GM12878 (cell line): ENCODE results near the gene PGM3. TPM values are rescaled to one million over a fixed set of nuclear protein-coding genes. Genes with fewer than 3 reads are reported as not detected.

ENCODE experiments used
- ATAC-seq: fragments of 200-7000 bp; cut with Tn5 transposase; 3 replicates; pipeline ENCODE4 v1.9.1; 2020; ENCODE audit warnings: mild to moderate bottlenecking, moderate library complexity
- BruUV-seq: library from RNA; stranded (reverse); fragments of 400-500 nt; replicated peaks from 2 replicates; lab custom pipeline; 2021; lab: Mats Ljungman, UMichigan
- CTCF ChIA-PET: fragments of 300-600 bp; sonication (Branson Sonifier 250); formaldehyde crosslinking; extraction: SDS; loops from one replicate; lab custom pipeline; 2021; ENCODE audit warnings: inconsistent platforms; lab: Yijun Ruan, JAX
- POLR2A ChIA-PET: fragments of 350-600 bp; formaldehyde crosslinking; extraction: SDS; loops from one replicate; lab custom pipeline; 2021; ENCODE audit warnings: inconsistent platforms; lab: Charles Lee
- RAD21 ChIA-PET: fragments of 300-600 bp; sonication (Branson Sonifier 250); formaldehyde crosslinking; loops from one replicate; lab custom pipeline; 2023; ENCODE audit warnings: antibody characterized with exemption; ENCODE audit not compliant: unreplicated experiment; lab: Charles Lee
- SMC1A ChIA-PET: fragments of 300-600 bp; sonication (Branson Sonifier 250); formaldehyde crosslinking; loops from one replicate; lab custom pipeline; 2023; ENCODE audit not compliant: unreplicated experiment, uncharacterized antibody; lab: Charles Lee
- DNase-seq: peaks from one replicate; pipeline ENCODE4 v3.0.0-alpha.2; 2011; ENCODE audit warnings: low read depth, low spot score
- FAIRE-seq: peaks from 3 replicates; lab custom pipeline; 2011; peaks lifted over from hg19 to GRCh38; lab: Jason Lieb, UNC
- H2AFZ ChIP-seq: 2 replicates; pipeline ENCODE4 v1.6.0; 2011; ENCODE audit warnings: low read depth, low read length, control low read depth; ENCODE audit not compliant: control insufficient read depth
- H3K27ac ChIP-seq: 2 replicates; pipeline ENCODE4 v1.5.1; 2011; ENCODE audit warnings: control low read depth; ENCODE audit not compliant: control insufficient read depth, insufficient read depth
- H3K27me3 ChIP-seq, 2 experiments: replicated peaks in 1 of 2; 2 replicates each; pipeline versions ENCODE4 v1.6.0 to v1.6.1; 2011; ENCODE audit warnings: low read length in 1 of 2; ENCODE audit not compliant: control insufficient read depth in 2 of 2, insufficient read depth in 2 of 2
- H3K36me3 ChIP-seq, 2 experiments: 2 replicates each; pipeline ENCODE4 v1.5.1; 2011; ENCODE audit warnings: low read length in 1 of 2; ENCODE audit not compliant: control insufficient read depth in 2 of 2, insufficient read depth in 2 of 2
- H3K4me1 ChIP-seq: 2 replicates; pipeline ENCODE4 v1.6.1; 2011; ENCODE audit warnings: mild to moderate bottlenecking, low read length, moderate library complexity, mixed read lengths; ENCODE audit not compliant: control insufficient read depth, insufficient read depth
- H3K4me2 ChIP-seq: 2 replicates; pipeline ENCODE4 v1.6.0; 2011; ENCODE audit warnings: control low read depth; ENCODE audit not compliant: control insufficient read depth, insufficient read depth
- H3K4me3 ChIP-seq: fragments of 200-600 bp; sonication (generic); 2 replicates; pipeline ENCODE4 v1.5.1; 2016
- H3K79me2 ChIP-seq: 2 replicates; pipeline ENCODE4 v1.6.0; 2011; ENCODE audit warnings: low read length; ENCODE audit not compliant: control insufficient read depth, insufficient read depth
- H3K9ac ChIP-seq: 2 replicates; pipeline ENCODE4 v1.8.0; 2011; ENCODE audit warnings: low read length, control low read depth, mixed read lengths; ENCODE audit not compliant: control insufficient read depth, insufficient read depth
- H3K9me3 ChIP-seq: replicated peaks from 3 replicates; pipeline ENCODE4 v1.5.1; 2011; ENCODE audit warnings: mild to moderate bottlenecking, low read length; ENCODE audit not compliant: control insufficient read depth, insufficient read depth
- H4K20me1 ChIP-seq: 2 replicates; pipeline ENCODE4 v1.6.0; 2011; ENCODE audit not compliant: control insufficient read depth, insufficient read depth
- ASH2L ChIP-seq: fragments of 300-600, 200-600 bp; sonication (generic); IDR thresholded peaks from 2 replicates; pipeline ENCODE4 v1.6.1; 2017; ENCODE audit warnings: low read depth, mild to moderate bottlenecking, borderline replicate concordance
- ATF3 ChIP-seq: IDR thresholded peaks from 2 replicates; pipeline ENCODE4 v1.6.1; 2011; ENCODE audit warnings: low read depth, mild to moderate bottlenecking, low read length, moderate library complexity, borderline replicate concordance; ENCODE audit errors: extremely low read depth
- CBFB ChIP-seq: IDR thresholded peaks from 2 replicates; pipeline ENCODE4 v1.6.1; 2016; ENCODE audit warnings: antibody characterized with exemption, low read depth
- DPF2 ChIP-seq: fragments of 450-650 bp; IDR thresholded peaks from 2 replicates; pipeline ENCODE4 v1.6.1; 2017; ENCODE audit warnings: mild to moderate bottlenecking
- ELK1 ChIP-seq: IDR thresholded peaks from 2 replicates; pipeline ENCODE4 v1.6.1; 2012; ENCODE audit warnings: low read depth, low read length, improper control_type of control experiment
- FOXM1 ChIP-seq: IDR thresholded peaks from 2 replicates; pipeline ENCODE4 v1.6.1; 2012; ENCODE audit warnings: low read depth, mild to moderate bottlenecking, inconsistent platforms, low read length, moderate library complexity
- HDGF ChIP-seq: fragments of 450-650 bp; IDR thresholded peaks from 2 replicates; pipeline ENCODE4 v1.6.1; 2016; ENCODE audit warnings: antibody characterized with exemption
- IKZF2 ChIP-seq, 2 experiments: fragments of 450-650 bp; IDR thresholded peaks; 2 replicates each; pipeline ENCODE4 v1.6.1; 2017; ENCODE audit warnings: mild to moderate bottlenecking in 2 of 2, moderate library complexity in 2 of 2
- IRF3 ChIP-seq: fragments of 450-650 bp; IDR thresholded peaks from 2 replicates; pipeline ENCODE4 v1.6.1; 2014; ENCODE audit warnings: mild to moderate bottlenecking
- IRF5 ChIP-seq: fragments of 450-650 bp; IDR thresholded peaks from 2 replicates; pipeline ENCODE4 v1.6.1; 2017; ENCODE audit warnings: borderline replicate concordance
- KLF5 ChIP-seq: fragments of 450-650 bp; IDR thresholded peaks from 2 replicates; pipeline ENCODE4 v1.6.1; 2014; ENCODE audit warnings: mild to moderate bottlenecking; ENCODE audit not compliant: partially characterized antibody
- MLLT1 ChIP-seq: fragments of 450-650 bp; IDR thresholded peaks from 2 replicates; pipeline ENCODE4 v1.6.1; 2016; ENCODE audit warnings: mild to moderate bottlenecking
- PAX8 ChIP-seq: fragments of 450-650 bp; IDR thresholded peaks from 2 replicates; pipeline ENCODE4 v1.6.1; 2017; ENCODE audit warnings: mild to moderate bottlenecking, moderate library complexity
- SREBF1 ChIP-seq: IDR thresholded peaks from 2 replicates; pipeline ENCODE4 v1.6.1; 2012; ENCODE audit warnings: mild to moderate bottlenecking, low read length
- TARDBP ChIP-seq: IDR thresholded peaks from 2 replicates; pipeline ENCODE4 v1.6.1; 2016; ENCODE audit warnings: borderline replicate concordance
- ZSCAN29 ChIP-seq: fragments of 450-650 bp; IDR thresholded peaks from 2 replicates; pipeline ENCODE4 v1.6.1; 2017; ENCODE audit warnings: mild to moderate bottlenecking, moderate library complexity
- ZZZ3 ChIP-seq: IDR thresholded peaks from 2 replicates; pipeline ENCODE4 v1.6.1; 2011; ENCODE audit warnings: low read depth; ENCODE audit not compliant: control insufficient read depth, insufficient read length
- WGBS: methylation state at CpG from one replicate; pipeline ENCODE4 v1.1.6; 2016; ENCODE audit warnings: low lambda C conversion rate; ENCODE audit not compliant: insufficient replicate concordance, insufficient coverage; ENCODE audit errors: missing lambda C conversion rate; 5-methylcytosine and 5-hydroxymethylcytosine counted together
- in situ Hi-C: fragments of 300-500 bp; cut with MboI; formaldehyde crosslinking; loops from 9 replicates; pipeline ENCODE4 v1.14.3; 2018; ENCODE audit warnings: mixed read lengths
- intact Hi-C: fragments of 100-400 bp; cut with micrococcal nuclease; formaldehyde crosslinking; loops from one replicate; pipeline ENCODE4 v1.14.2; 2022; ENCODE audit not compliant: unreplicated experiment
- polyA plus RNA-seq, 11 experiments: library from polyadenylated mRNA; depleted of rRNA in 4 of 11; unstranded in 6 of 11; stranded (reverse) in 5 of 11; fragments of >200 nt; fragmentation: Nextera tagmentation in 4 of 11; fragmentation: Illumina TruSeq in 1 of 11; extraction: Ambion mirVana in 4 of 11; extraction: Trizol in 1 of 11; gene quantifications; 1 replicate in 1 of 11; 2 replicates in 10 of 11; pipeline versions ENCODE4 v1.2.1 to v1.2.3, GENCODE V29; 2011 to 2016; ENCODE audit warnings: inconsistent platforms in 2 of 11, missing spikeins in 2 of 11, low read depth in 1 of 11
- total RNA-seq, 4 experiments: library from RNA; depleted of rRNA in 3 of 4; stranded (reverse); fragments of >200 nt in 3 of 4; fragmentation: Illumina TruSeq in 1 of 4; extraction: Trizol in 1 of 4; gene quantifications; 2 replicates each; pipeline versions ENCODE4 v1.2.1 to v1.2.3, GENCODE V29; 2013 to 2021

PGM3 gene
- total and polyA plus RNA-seq, 10 of the 15 experiments (the other 5 are each of a cell fraction or from before 2014, with no cell fraction given): 13.0 to 36.0 (median 24.6) TPM

- no peak for TF ChIP-seq ATF3
- TF ChIP-seq, all 136 proteins: peak for 0
Measured at GRCh38 chr6:83168556-83168955, 24.5 kb downstream of the PGM3 start (continued).

- no peaks in the 10 kb centered on the region for H3K9me3 ChIP-seq
- WGBS: over 99% methylated on average over 5 of the region's 5 CpGs
- no peak overlapping the region for H3K4me3 ChIP-seq
- peaks cover 5 to 38% of the 10 kb centered on the region in 2 experiments for H3K36me3 ChIP-seq
- POLR2A ChIA-PET: interaction anchor here (1.5 kb wide), 1 partner anchor 11 kb away, joined by 3 read pairs; no protein-coding TSS in a partner anchor
- CTCF ChIA-PET: interaction anchor here (0.8 to 1.1 kb wide), 3 partner anchors 10 to 54 kb away, joined by 3 read pairs; no protein-coding TSS in a partner anchor
- no TSS peak for BruUV-seq
- no peaks in the 10 kb centered on the region for H4K20me1 ChIP-seq
- intact Hi-C loops (no loop called here), in situ Hi-C loops (no loop called here)
- no peaks in the 10 kb centered on the region for H3K79me2 ChIP-seq
- FAIRE-seq (no peak), DNase-seq (no peak), ATAC-seq (no peak)
- H3K4me1 ChIP-seq: no peaks in the 10 kb centered on the region
- no peaks in the 10 kb centered on the region for H3K27me3 ChIP-seq
- H3K4me2 ChIP-seq: no peak overlapping the region
- no peak overlapping the region for H3K9ac ChIP-seq
- RAD21 ChIA-PET: no interaction called here
- H2AFZ ChIP-seq: no peak overlapping the region
- H3K27ac ChIP-seq: no peak overlapping the region
- SMC1A ChIA-PET: interaction anchor here (0.7 to 1.7 kb wide), 2 partner anchors 98 to 166 kb away, joined by 4 to 7 read pairs; no protein-coding TSS in a partner anchor
- TF ChIP-seq IRF3 (no peak), KLF5 (no peak), PAX8 (no peak), ELK1 (no peak), FOXM1 (no peak), ZZZ3 (no peak), CBFB (no peak), ASH2L (no peak), ZSCAN29 (no peak), IKZF2 (IDR thresholded peaks at IDR 0.05) (no peak), HDGF (no peak), SREBF1 (no peak), IRF5 (no peak), TARDBP (no peak), MLLT1 (no peak), DPF2 (no peak)
Measured at GRCh38 chr6:83167726-83168278, 25.3 kb downstream of the PGM3 start.
